ENCODE results near the gene ESYT1.

DNA sequence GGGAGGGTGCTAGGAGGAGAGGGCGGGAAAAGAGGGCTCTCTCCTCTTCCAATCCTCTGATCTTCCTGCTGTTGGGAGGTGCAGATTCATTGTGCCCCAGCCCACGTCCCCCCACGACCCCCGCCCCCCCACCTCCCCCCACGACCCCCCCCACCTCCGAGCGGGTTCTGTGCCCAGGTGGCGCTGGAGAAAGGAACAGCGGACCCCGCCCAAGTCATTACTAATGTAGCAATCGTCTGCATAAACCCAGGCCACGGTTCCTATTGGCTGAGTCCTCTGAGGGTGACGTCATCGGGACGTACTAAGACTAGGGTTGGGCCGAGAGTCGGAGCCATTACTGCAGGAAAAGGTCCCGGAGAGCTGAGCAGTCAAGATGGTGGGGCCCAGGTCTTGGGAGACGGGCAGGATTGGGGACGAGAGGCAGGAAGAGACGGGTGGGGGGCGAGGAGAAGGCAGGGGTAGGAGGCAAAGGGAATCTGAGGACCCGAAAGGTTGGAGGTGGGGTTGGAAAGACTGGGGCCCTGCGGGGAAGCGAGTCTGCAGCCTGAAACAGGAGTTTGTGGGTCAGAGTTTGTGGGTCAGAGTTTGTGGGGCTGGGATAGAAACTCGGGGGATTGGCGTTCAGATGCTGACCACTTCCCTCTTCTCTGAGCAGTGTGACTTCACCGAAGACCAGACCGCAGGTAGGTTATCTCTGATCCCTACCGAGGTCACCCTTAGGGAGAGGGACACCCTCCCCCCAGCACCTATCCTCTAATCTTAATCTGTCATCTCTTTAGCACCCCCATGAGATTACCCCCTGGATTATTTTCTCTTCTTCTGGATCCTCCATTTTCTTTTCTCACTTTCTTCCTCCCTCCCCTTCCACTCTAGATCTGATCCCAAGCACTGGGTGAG lies 30.2 kb downstream of the ESYT1 start, which contains the start of gene MYL6:
- no peak for TF ChIP-seq EZH2 (IDR thresholded peaks at IDR 0.05; ENCODE audit: borderline replicate concordance, low read length)
- TF ChIP-seq, protein P1, sequence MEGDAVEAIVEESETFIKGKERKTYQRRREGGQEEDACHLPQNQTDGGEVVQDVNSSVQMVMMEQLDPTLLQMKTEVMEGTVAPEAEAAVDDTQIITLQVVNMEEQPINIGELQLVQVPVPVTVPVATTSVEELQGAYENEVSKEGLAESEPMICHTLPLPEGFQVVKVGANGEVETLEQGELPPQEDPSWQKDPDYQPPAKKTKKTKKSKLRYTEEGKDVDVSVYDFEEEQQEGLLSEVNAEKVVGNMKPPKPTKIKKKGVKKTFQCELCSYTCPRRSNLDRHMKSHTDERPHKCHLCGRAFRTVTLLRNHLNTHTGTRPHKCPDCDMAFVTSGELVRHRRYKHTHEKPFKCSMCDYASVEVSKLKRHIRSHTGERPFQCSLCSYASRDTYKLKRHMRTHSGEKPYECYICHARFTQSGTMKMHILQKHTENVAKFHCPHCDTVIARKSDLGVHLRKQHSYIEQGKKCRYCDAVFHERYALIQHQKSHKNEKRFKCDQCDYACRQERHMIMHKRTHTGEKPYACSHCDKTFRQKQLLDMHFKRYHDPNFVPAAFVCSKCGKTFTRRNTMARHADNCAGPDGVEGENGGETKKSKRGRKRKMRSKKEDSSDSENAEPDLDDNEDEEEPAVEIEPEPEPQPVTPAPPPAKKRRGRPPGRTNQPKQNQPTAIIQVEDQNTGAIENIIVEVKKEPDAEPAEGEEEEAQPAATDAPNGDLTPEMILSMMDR (conservative IDR thresholded peaks at IDR 0.05 in 1 of 2, IDR thresholded peaks at IDR 0.05 in 1 of 2; ENCODE audit: extremely low read depth in 1 of 2, insufficient read depth in 1 of 2, low read depth in 1 of 2, low read length in 2 of 2), result no peak

All from mammary epithelial cell (primary cell).